PC-3 (cell line): ENCODE measurements around the gene RB1. TPM values are rescaled to one million over a fixed set of nuclear protein-coding genes. Genes with fewer than 3 reads are reported as not detected.

ENCODE experiments used
- ATAC-seq: fragments of 200-7000 bp; cut with Tn5 transposase; 2 replicates; pipeline ENCODE4 v1.9.1; 2020; ENCODE audit warnings: mild to moderate bottlenecking, moderate library complexity
- BruUV-seq: library from RNA; stranded (reverse); fragments of 400-500 nt; replicated peaks from 2 replicates; lab custom pipeline; 2021; lab: Mats Ljungman, UMichigan
- CTCF ChIA-PET: fragments of 300-600 bp; sonication (Branson Sonifier 250); formaldehyde crosslinking; loops from one replicate; lab custom pipeline; 2022; ENCODE audit warnings: antibody characterized with exemption; lab: Charles Lee
- POLR2A ChIA-PET: fragments of 300-600 bp; sonication (Branson Sonifier 250); formaldehyde crosslinking; loops from one replicate; lab custom pipeline; 2022; ENCODE audit warnings: antibody characterized with exemption; ENCODE audit not compliant: unreplicated experiment; lab: Charles Lee
- DNase-seq: peaks from one replicate; pipeline ENCODE4 v3.0.0-alpha.2; 2015
- H2AFZ ChIP-seq: fragments of 300-600 bp; sonication (generic); 2 replicates; pipeline ENCODE4 v1.6.0; 2016; ENCODE audit warnings: antibody characterized with exemption, low read length
- H3F3A ChIP-seq: fragments of 300-600 bp; sonication (generic); one replicate; pipeline ENCODE4 v1.6.0; 2017; ENCODE audit warnings: antibody characterized with exemption, low read length, control low read depth, mild to moderate bottlenecking; ENCODE audit not compliant: unreplicated experiment
- H3K27ac ChIP-seq: fragments of 300-600 bp; sonication (generic); 2 replicates; pipeline ENCODE4 v1.5.1; 2016; ENCODE audit warnings: mild to moderate bottlenecking, low read length
- H3K27me3 ChIP-seq: fragments of 300-600 bp; sonication (generic); 2 replicates; pipeline ENCODE4 v1.6.1; 2016; ENCODE audit warnings: low read length, mixed read lengths
- H3K36me3 ChIP-seq: fragments of 300-600 bp; sonication (generic); 2 replicates; pipeline ENCODE4 v1.6.1; 2016; ENCODE audit warnings: low read depth, mixed run types, low read length, mixed read lengths
- H3K4me1 ChIP-seq: fragments of 300-600 bp; sonication (generic); 2 replicates; pipeline ENCODE4 v1.5.1; 2016; ENCODE audit warnings: low read length; ENCODE audit not compliant: insufficient read depth
- H3K4me2 ChIP-seq: fragments of 300-600 bp; sonication (generic); 2 replicates; pipeline ENCODE4 v1.6.0; 2016; ENCODE audit warnings: low read length
- H3K4me3 ChIP-seq: fragments of 300-600 bp; sonication (generic); 2 replicates; pipeline ENCODE4 v1.5.1; 2016; ENCODE audit warnings: mild to moderate bottlenecking, low read length, mixed read lengths
- H3K79me2 ChIP-seq: fragments of 300-600 bp; sonication (generic); 2 replicates; pipeline ENCODE4 v1.6.1; 2017; ENCODE audit warnings: low read length, mixed read lengths
- H3K9ac ChIP-seq: fragments of 300-600 bp; sonication (generic); 2 replicates; pipeline ENCODE4 v1.6.0; 2016; ENCODE audit warnings: mild to moderate bottlenecking, low read length
- H3K9me2 ChIP-seq: fragments of 300-600 bp; sonication (generic); replicated peaks from 2 replicates; pipeline ENCODE4 v1.6.1; 2016; ENCODE audit warnings: mixed run types, low read length, mixed read lengths
- H3K9me3 ChIP-seq: fragments of 300-600 bp; sonication (generic); 2 replicates; pipeline ENCODE4 v1.6.1; 2016; ENCODE audit warnings: low read length, mixed read lengths
- H4K20me1 ChIP-seq: fragments of 300-600 bp; sonication (generic); 2 replicates; pipeline ENCODE4 v1.6.1; 2016; ENCODE audit warnings: low read length, mixed read lengths
- EZH2 ChIP-seq: fragments of 300-600 bp; sonication (generic); IDR thresholded peaks from one replicate; pipeline ENCODE4 v1.6.1; 2017; ENCODE audit warnings: antibody characterized with exemption, mild to moderate bottlenecking, low read length; ENCODE audit not compliant: unreplicated experiment
- EZH2phosphoT487 ChIP-seq: fragments of 300-600 bp; sonication (generic); IDR thresholded peaks from 2 replicates; pipeline ENCODE4 v1.6.1; 2018; ENCODE audit warnings: mild to moderate bottlenecking, antibody characterized with exemption, low read length, borderline replicate concordance
- intact Hi-C: fragments of 100-400 bp; cut with micrococcal nuclease; formaldehyde crosslinking; loops from 2 replicates; pipeline ENCODE4 v1.9.0; 2023
- total RNA-seq: library from RNA; depleted of rRNA; stranded (reverse); fragments of >200 nt; gene quantifications from 2 replicates; pipeline ENCODE4 v1.2.3, GENCODE V29; 2014
- TF ChIP-seq, protein P1 (sequence below): fragments of 300-600 bp; sonication (generic); conservative IDR thresholded peaks from 2 replicates; pipeline ENCODE4 v1.5.1; 2017; ENCODE audit warnings: antibody characterized with exemption, low read depth, mild to moderate bottlenecking, low read length

Gene RB1
- total RNA-seq, 1 experiment from 2014 or later, result 14.3 TPM

DNA sequence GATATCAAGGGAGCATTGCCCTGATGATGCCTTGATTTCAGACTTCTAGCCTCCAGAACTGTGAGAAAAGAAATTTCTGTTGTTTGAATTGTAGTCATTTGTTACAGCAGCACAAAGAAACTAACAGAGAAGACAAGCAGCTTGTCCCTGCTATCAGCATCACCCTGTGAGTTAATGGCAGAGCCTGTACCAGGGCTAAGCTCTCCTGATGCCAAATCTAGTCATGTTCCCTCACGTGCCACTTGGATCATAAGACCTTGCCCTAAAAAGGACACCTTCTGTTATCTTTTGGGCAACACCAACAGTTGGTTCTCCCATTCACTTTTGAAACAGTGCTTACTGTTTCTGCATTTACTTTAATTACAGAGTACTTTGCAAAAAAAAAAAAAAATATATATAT is 214.5 kb downstream of the RB1 start:
- H3K4me2 ChIP-seq, result no peak overlapping the region
- H3K9me3 ChIP-seq, result no peaks in the 10 kb centered on the region
- DNase-seq (no peak), ATAC-seq (no peak)
- no peak overlapping the region for H3K27ac ChIP-seq
- no peaks in the 10 kb centered on the region for H3K9me2 ChIP-seq
- no peaks in the 10 kb centered on the region for H3K4me1 ChIP-seq
- no peaks in the 10 kb centered on the region for H4K20me1 ChIP-seq
- intact Hi-C loops, result no loop called here
- H3K79me2 ChIP-seq, result no peaks in the 10 kb centered on the region
- H3K9ac ChIP-seq, result no peak overlapping the region
- no peaks in the 10 kb centered on the region for H3K36me3 ChIP-seq
- TF ChIP-seq EZH2phosphoT487 (no peak), EZH2 (no peak)
- TF ChIP-seq, protein P1, sequence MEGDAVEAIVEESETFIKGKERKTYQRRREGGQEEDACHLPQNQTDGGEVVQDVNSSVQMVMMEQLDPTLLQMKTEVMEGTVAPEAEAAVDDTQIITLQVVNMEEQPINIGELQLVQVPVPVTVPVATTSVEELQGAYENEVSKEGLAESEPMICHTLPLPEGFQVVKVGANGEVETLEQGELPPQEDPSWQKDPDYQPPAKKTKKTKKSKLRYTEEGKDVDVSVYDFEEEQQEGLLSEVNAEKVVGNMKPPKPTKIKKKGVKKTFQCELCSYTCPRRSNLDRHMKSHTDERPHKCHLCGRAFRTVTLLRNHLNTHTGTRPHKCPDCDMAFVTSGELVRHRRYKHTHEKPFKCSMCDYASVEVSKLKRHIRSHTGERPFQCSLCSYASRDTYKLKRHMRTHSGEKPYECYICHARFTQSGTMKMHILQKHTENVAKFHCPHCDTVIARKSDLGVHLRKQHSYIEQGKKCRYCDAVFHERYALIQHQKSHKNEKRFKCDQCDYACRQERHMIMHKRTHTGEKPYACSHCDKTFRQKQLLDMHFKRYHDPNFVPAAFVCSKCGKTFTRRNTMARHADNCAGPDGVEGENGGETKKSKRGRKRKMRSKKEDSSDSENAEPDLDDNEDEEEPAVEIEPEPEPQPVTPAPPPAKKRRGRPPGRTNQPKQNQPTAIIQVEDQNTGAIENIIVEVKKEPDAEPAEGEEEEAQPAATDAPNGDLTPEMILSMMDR, result no peak
- ChIA-PET POLR2A (no interaction called here), CTCF (no interaction called here)
- no peaks in the 10 kb centered on the region for H3K27me3 ChIP-seq
- H3K4me3 ChIP-seq, result no peak overlapping the region
- H3F3A ChIP-seq, result no peaks in the 10 kb centered on the region
- no TSS peak for BruUV-seq
- no peak overlapping the region for H2AFZ ChIP-seq

DNA sequence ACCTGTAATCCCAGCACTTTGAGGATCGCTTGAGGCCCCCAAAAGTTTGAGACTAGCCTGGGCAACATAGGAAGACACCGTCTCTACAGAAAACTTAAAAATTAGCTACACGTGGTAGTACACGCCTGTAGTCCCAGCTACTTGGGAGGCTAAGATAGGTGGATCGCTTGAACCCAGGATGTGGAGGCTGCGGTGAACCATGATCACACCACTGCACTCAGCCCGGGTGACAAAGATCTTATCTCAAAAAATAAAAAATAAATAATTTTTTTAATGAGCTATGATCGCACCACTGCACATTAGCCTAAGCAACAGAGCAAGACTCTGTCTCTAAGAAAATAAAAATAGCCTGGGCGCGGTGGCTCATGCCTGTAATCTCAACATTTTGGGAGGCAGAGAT is 222.7 kb downstream of the RB1 start:
- no peaks in the 10 kb centered on the region for H3K9me3 ChIP-seq
- H3K36me3 ChIP-seq, result no peaks in the 10 kb centered on the region
- CTCF ChIA-PET, result no interaction called here
- no peaks in the 10 kb centered on the region for H4K20me1 ChIP-seq
- H3K4me2 ChIP-seq, result no peak overlapping the region
- no peak overlapping the region for H2AFZ ChIP-seq
- no peaks in the 10 kb centered on the region for H3K9me2 ChIP-seq
- H3K4me3 ChIP-seq, result no peak overlapping the region
- H3K27ac ChIP-seq, result no peak overlapping the region
- intact Hi-C loops, result no loop called here
- BruUV-seq, result no TSS peak
- H3K9ac ChIP-seq, result no peak overlapping the region
- TF ChIP-seq EZH2phosphoT487 (no peak), EZH2 (no peak)
- TF ChIP-seq, protein P1, result no peak
- POLR2A ChIA-PET, result no interaction called here
- ATAC-seq (no peak), DNase-seq (no peak)
- no peaks in the 10 kb centered on the region for H3F3A ChIP-seq
- no peaks in the 10 kb centered on the region for H3K27me3 ChIP-seq
- 0 out of 2 replicates have a peak, but pooled peaks cover 2% of the 10 kb centered on the region for H3K4me1 ChIP-seq
- no peaks in the 10 kb centered on the region for H3K79me2 ChIP-seq

- TF ChIP-seq, protein P1, result no peak
- TF ChIP-seq EZH2phosphoT487 (no peak), EZH2 (no peak)
- peaks cover 7% of the 10 kb centered on the region; the same call in 1 of the 2 replicates for H3K4me1 ChIP-seq
- no peak overlapping the region for H3K4me3 ChIP-seq
- ChIA-PET POLR2A (interaction anchor here (0.5 kb wide), 1 partner anchor 52 kb away, joined by 7 read pairs; no protein-coding TSS in a partner anchor), CTCF (interaction anchor here (0.5 kb wide), 1 partner anchor 50 kb away, joined by 4 read pairs; no protein-coding TSS in a partner anchor)
- H3K27ac ChIP-seq, result no peak overlapping the region
- H3K9ac ChIP-seq, result no peak overlapping the region
- no peaks in the 10 kb centered on the region for H3K9me3 ChIP-seq
- H2AFZ ChIP-seq, result no peak overlapping the region
- intact Hi-C loops, result no loop called here
- no peaks in the 10 kb centered on the region for H3K79me2 ChIP-seq
- BruUV-seq, result no TSS peak
- no peak for DNase-seq
- H3K4me2 ChIP-seq, result no peak overlapping the region
- no peaks in the 10 kb centered on the region for H3F3A ChIP-seq
- H3K27me3 ChIP-seq, result no peaks in the 10 kb centered on the region
- no peak for ATAC-seq
- H3K36me3 ChIP-seq, result no peaks in the 10 kb centered on the region
- H3K9me2 ChIP-seq, result no peaks in the 10 kb centered on the region
- H4K20me1 ChIP-seq, result no peaks in the 10 kb centered on the region
Observed at GRCh38 chr13:48527955-48528354, 224.4 kb downstream of the RB1 start.
